ENCODE data around the gene ADGRL4.
"Not testable (repeated sequence)": the region's sequence is repeated elsewhere in the genome, so short reads cannot be mapped to it uniquely, and the experiment has no call there.

Gene ADGRL4

GRCh38 chr1:78918157-78918556 lies 88.4 kb downstream of the ADGRL4 start:
- no peak for DNase-seq (ENCODE audit: low read depth)

GRCh38 chr1:78916986-78917385 lies 89.5 kb downstream of the ADGRL4 start:
- no peak for DNase-seq (ENCODE audit: low read depth)

GRCh38 chr1:78913950-78914349 lies 92.6 kb downstream of the ADGRL4 start:
- DNase-seq (ENCODE audit: low read depth): no peak

- DNase-seq (ENCODE audit: low read depth): no peak
Observed at GRCh38 chr1:78911956-78912880, 94.3 kb downstream of the ADGRL4 start.

- no peak for DNase-seq (ENCODE audit: low read depth)
Observed at GRCh38 chr1:78902641-78903040, 103.9 kb downstream of the ADGRL4 start.

GRCh38 chr1:78894811-78895210 lies 111.7 kb downstream of the ADGRL4 start:
- no peak for DNase-seq (ENCODE audit: low read depth)

GRCh38 chr1:78892260-78892840 lies 114.2 kb downstream of the ADGRL4 start:
- peak; percentile 26 for DNase-seq (ENCODE audit: low read depth)

- no peak for DNase-seq (ENCODE audit: low read depth)
Observed at GRCh38 chr1:78887458-78887857, 119.1 kb downstream of the ADGRL4 start.

GRCh38 chr1:78884685-78885452 lies 121.7 kb downstream of the ADGRL4 start:
- DNase-seq (ENCODE audit: low read depth): no peak

GRCh38 chr1:78880223-78880622 lies 126.3 kb downstream of the ADGRL4 start:
- DNase-seq (ENCODE audit: low read depth): no peak

- DNase-seq (ENCODE audit: low read depth): not testable (repeated sequence)
Observed at GRCh38 chr1:78875986-78876385, 130.5 kb downstream of the ADGRL4 start.

- not testable (repeated sequence) for DNase-seq (ENCODE audit: low read depth)
Observed at GRCh38 chr1:78872801-78873200, 133.7 kb downstream of the ADGRL4 start.

GRCh38 chr1:78871249-78871648 lies 135.3 kb downstream of the ADGRL4 start:
- DNase-seq (ENCODE audit: low read depth): no peak

GRCh38 chr1:78869136-78869535 lies 137.4 kb downstream of the ADGRL4 start:
- no peak for DNase-seq (ENCODE audit: low read depth)

GRCh38 chr1:78864175-78864574 lies 142.4 kb downstream of the ADGRL4 start:
- no peak for DNase-seq (ENCODE audit: low read depth)

GRCh38 chr1:78856096-78856495 lies 150.4 kb downstream of the ADGRL4 start:
- DNase-seq (ENCODE audit: low read depth): no peak

- no peak for DNase-seq (ENCODE audit: low read depth)
Observed at GRCh38 chr1:78855258-78855657, 151.3 kb downstream of the ADGRL4 start.

- DNase-seq (ENCODE audit: low read depth): no peak
Observed at GRCh38 chr1:78854556-78854955, 152.0 kb downstream of the ADGRL4 start.

- DNase-seq (ENCODE audit: low read depth): no peak
Observed at GRCh38 chr1:78843546-78843945, 163.0 kb downstream of the ADGRL4 start.

- DNase-seq (ENCODE audit: low read depth): no peak
Observed at GRCh38 chr1:78843111-78843510, 163.4 kb downstream of the ADGRL4 start.

GRCh38 chr1:78840453-78841271 lies 165.9 kb downstream of the ADGRL4 start:
- DNase-seq (ENCODE audit: low read depth): peak; percentile 65

Measured in stromal cell of bone marrow (primary cell).